ENCODE data around the gene XPNPEP2.

XPNPEP2 gene

DNA sequence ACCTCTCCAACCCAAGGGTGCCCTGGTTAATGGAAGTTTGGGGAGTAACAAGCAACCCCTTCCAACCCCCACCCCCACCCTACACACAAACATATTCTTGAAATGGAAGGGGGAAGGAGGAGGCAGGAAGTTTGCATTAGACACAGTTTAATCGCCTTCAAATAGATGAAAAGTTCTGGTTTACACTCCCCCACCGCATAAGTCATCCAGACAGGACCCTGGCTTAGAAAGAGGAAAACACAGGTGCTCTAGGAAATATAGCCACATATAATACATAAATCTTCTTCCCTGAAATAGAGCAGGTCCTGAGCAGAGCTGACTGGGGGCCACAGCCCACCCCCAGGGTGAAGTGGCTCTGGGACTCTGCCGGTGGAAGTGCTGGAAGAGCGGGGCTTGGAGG is 66.0 kb downstream of the XPNPEP2 start:
- no peak for DNase-seq

DNA sequence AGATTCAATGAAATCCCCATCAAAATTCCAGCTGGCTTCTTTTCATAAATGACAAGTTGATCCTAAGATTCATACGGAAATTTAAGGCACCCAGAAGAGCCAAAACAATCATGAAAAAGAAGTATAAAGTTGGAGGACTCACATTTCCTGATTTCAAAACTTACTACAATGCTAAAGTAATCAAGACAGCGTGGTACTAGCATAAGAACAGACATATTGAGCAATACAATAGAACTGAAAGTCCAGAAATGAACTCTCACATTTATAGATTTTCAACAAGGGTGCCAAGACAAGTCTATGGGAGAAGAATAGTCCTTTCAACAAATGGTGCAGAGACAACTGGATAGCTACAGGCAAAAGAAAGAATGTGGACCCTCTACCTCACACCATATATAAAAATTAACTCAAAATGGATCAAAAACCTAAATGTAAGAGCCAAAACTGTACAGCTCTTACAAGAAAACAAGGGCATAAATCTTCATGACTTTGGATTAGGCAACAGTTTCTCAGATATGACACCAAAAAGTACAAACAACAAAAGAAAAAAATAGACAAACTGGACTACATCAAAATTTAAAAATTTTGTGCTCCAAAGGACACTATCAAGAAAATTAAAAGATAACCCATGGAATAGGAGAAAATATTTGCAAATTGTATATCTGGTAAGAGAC is 69.5 kb downstream of the XPNPEP2 start:
- no peak for DNase-seq

DNA sequence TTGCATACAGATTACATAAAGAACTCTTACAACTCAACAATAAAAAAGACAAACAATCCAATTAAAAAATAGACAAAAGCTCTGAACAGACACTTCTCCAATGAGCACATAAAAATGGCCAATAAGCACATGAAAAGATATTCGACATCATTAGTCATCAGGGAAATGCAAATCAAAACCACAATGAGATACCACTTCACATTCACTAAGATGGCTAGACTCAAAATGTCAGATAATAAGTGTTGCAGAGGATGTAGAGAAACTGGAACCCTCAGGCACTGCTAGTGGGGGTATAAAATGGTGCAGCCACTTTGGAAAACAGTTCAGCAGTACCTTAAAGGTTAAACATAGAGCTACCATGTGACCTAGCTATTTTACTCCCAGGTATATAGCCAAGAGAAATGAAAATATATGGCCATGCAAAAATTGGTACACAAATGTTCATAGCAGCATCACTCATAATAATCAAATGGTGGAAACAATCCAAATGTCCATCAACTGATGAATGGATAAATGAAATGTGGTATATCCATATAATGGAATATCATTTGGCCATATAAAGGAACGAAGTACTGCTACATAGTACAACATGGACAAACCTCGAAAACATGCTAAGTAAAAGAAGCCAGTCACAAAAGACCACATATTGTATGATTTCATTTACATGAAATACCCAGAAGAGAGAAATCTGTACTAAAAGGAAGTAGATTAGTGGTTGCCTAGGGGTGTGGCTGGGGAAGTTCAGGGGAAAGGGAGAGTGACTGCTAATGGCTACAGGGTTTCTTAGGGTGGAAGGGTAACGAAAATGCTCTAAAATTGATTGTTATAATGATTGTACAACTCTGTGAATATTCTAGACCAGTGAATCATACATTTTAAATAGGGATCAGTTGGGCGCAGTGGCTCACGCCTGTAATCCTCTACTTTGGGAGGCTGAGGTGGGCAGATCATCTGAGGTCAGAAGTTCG is 70.3 kb downstream of the XPNPEP2 start:
- DNase-seq, result no peak

DNA sequence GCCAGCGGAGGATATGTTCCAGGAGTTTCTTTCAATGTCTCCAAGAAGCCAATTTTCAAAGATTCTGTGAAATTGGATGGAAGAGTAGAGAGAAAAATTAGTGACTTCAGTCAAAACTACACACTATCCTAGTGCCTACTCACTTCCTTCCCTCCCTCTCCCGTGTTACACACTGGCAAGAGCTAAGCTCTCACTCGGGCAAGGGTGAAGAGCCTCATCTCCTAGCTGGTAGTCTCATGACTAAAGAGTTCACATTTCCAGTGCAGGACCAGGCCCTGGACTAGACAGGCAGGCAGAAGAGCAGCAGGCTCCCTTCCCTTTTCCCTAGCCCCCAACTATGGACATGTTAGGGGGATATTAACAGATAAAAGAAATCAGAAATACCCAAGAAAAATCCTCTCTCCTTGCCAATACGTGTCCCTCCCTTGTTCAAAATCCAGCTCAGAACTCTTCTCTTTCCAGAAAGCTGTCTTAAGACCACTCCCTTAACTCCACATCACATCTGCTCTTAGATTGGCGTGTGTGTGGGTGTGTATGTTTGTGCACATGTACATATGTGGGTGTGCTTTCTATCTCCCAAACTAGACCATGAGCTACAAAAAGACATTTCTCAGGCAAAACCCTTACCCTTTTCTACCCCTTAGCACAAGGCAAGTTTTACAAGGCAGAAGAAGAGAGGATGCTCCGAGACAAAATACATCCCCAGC is 75.0 kb downstream of the XPNPEP2 start:
- no peak for DNase-seq

DNA sequence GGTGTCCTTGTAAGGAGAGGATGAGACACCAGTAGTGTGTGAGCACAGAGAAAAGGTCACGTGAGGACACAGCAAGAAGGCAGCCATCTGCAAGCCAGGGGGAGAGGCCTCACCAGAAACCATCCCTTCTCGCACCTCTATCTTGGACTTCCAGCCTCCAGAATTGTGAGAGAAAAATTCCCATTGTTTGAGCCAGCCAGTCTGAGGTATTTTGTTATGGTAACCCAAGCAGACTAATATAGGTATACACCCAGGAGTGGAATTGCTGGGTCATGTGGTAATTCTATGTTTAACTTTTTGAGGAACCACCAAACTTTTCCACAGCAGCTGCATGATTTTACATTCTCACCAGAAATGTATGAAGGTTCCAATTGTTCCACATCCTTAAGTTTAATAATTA is 79.3 kb downstream of the XPNPEP2 start:
- DNase-seq, result no peak
